HCT116 (cell line): ENCODE results near the gene PDE12. TPM values are rescaled to one million over a fixed set of nuclear protein-coding genes. Genes with fewer than 3 reads are reported as not detected.

Experiments
- ATAC-seq: fragments of 200-7000 bp; cut with Tn5 transposase; 2 replicates; pipeline ENCODE4 v1.9.1; 2020; ENCODE audit warnings: mild to moderate bottlenecking, moderate library complexity
- Bru-seq: library from RNA; stranded (reverse); fragments of 400-500 nt; gene quantifications from one replicate; lab custom pipeline; 2021; lab: Mats Ljungman, UMichigan
- BruChase-seq, 2 experiments: library from RNA; stranded (reverse); fragments of 400-500 nt; gene quantifications; one replicate each; lab custom pipeline; 2021; lab: Mats Ljungman, UMichigan
- BruUV-seq: library from RNA; stranded (reverse); fragments of 400-500 nt; replicated peaks from 2 replicates; lab custom pipeline; 2021; lab: Mats Ljungman, UMichigan
- CTCF ChIA-PET: fragments of 300-600 bp; sonication (Branson Sonifier 250); formaldehyde crosslinking; loops from one replicate; lab custom pipeline; 2021; ENCODE audit warnings: antibody characterized with exemption; lab: Charles Lee
- POLR2A ChIA-PET: fragments of 300-600, 350-600 bp; sonication (Branson Sonifier 250); formaldehyde crosslinking; loops from one replicate; lab custom pipeline; 2021; ENCODE audit warnings: antibody characterized with exemption; lab: Charles Lee
- RAD21 ChIA-PET, 2 experiments: fragments of 300-600 bp; sonication (Branson Sonifier 250); formaldehyde crosslinking; loops; one replicate each; lab custom pipeline; 2023; ENCODE audit warnings: low total read pairs in 2 of 2; ENCODE audit not compliant: uncharacterized antibody in 2 of 2, unreplicated experiment in 2 of 2, low non-redundant PET in 1 of 2; lab: Charles Lee
- DNase-seq: peaks from one replicate; pipeline ENCODE4 v3.0.0-alpha.2; 2010; ENCODE audit warnings: low read depth, low spot score
- H2AFZ ChIP-seq: fragments of 200-600 bp; shearing (Covaris generic), sonication (generic); 2 replicates; pipeline ENCODE4 v1.6.1; 2017; ENCODE audit warnings: low read depth, mixed run types, mixed read lengths, antibody characterized with exemption, low read length; ENCODE audit not compliant: poor library complexity, severe bottlenecking
- H3K27ac ChIP-seq: 2 replicates; pipeline ENCODE4 v1.5.1; 2012; ENCODE audit warnings: low read depth, low read length
- H3K27me3 ChIP-seq: fragments of 200-600 bp; sonication (generic); 2 replicates; pipeline ENCODE4 v1.6.1; 2016; ENCODE audit warnings: mixed run types, low read length, mixed read lengths; ENCODE audit not compliant: insufficient read depth
- H3K36me3 ChIP-seq, 2 experiments: fragments of 200-500 bp in 1 of 2; fragments of 200-600 bp in 1 of 2; sonication (Bioruptor generic) in 1 of 2; sonication (generic) in 1 of 2; 2 replicates each; pipeline versions ENCODE4 v1.5.1 to v1.6.1; 2014 to 2016; ENCODE audit warnings: low read length in 2 of 2, inconsistent platforms in 1 of 2, mixed read lengths in 1 of 2, mixed run types in 1 of 2; ENCODE audit not compliant: insufficient read depth in 2 of 2, control insufficient read depth in 1 of 2
- H3K4me1 ChIP-seq, 2 experiments: fragments of 200-600 bp in 1 of 2; sonication (generic) in 1 of 2; 2 replicates each; pipeline versions ENCODE4 v1.5.1 to v1.6.1; 2012 to 2017; ENCODE audit warnings: low read length in 2 of 2, inconsistent platforms in 1 of 2, mild to moderate bottlenecking in 1 of 2, mixed read lengths in 1 of 2, mixed run types in 1 of 2, moderate library complexity in 1 of 2; ENCODE audit not compliant: insufficient read depth in 2 of 2, control insufficient read depth in 1 of 2
- H3K4me2 ChIP-seq: fragments of 200-600 bp; sonication (generic); 2 replicates; pipeline ENCODE4 v1.6.1; 2017; ENCODE audit warnings: mixed run types, low read length, mixed read lengths
- H3K4me3 ChIP-seq, 2 experiments: fragments of 200-600 bp in 1 of 2; sonication (generic) in 1 of 2; replicated peaks in 1 of 2; 2 replicates each; pipeline ENCODE4 v1.5.1; 2011 to 2016; ENCODE audit warnings: low read length in 2 of 2, control low read depth in 1 of 2, low read depth in 1 of 2, mild to moderate bottlenecking in 1 of 2, mixed read lengths in 1 of 2, mixed run types in 1 of 2
- H3K79me2 ChIP-seq: fragments of 200-600 bp; sonication (generic); 2 replicates; pipeline ENCODE4 v1.6.1; 2017; ENCODE audit warnings: mild to moderate bottlenecking, mixed run types, low read length, moderate library complexity, mixed read lengths; ENCODE audit not compliant: insufficient read depth
- H3K9ac ChIP-seq: fragments of 200-600 bp; sonication (generic); 2 replicates; pipeline ENCODE4 v1.6.1; 2016; ENCODE audit warnings: low read length, mixed read lengths
- H3K9me2 ChIP-seq: fragments of 200-600 bp; sonication (generic), shearing (Covaris generic); 2 replicates; pipeline ENCODE4 v1.6.1; 2017; ENCODE audit warnings: mixed run types, mild to moderate bottlenecking, moderate library complexity; ENCODE audit not compliant: insufficient read depth
- H3K9me3 ChIP-seq, 2 experiments: fragments of 200-500 bp in 1 of 2; fragments of 200-600 bp in 1 of 2; sonication (Bioruptor generic) in 1 of 2; sonication (generic) in 1 of 2; 2 replicates each; pipeline ENCODE4 v1.6.1; 2014 to 2017; ENCODE audit warnings: low read length in 2 of 2, mixed read lengths in 2 of 2, inconsistent platforms in 1 of 2, low read depth in 1 of 2, mild to moderate bottlenecking in 1 of 2, mixed run types in 1 of 2, moderate library complexity in 1 of 2; ENCODE audit not compliant: control insufficient read depth in 1 of 2, insufficient read depth in 1 of 2
- H4K20me1 ChIP-seq: fragments of 200-600 bp; sonication (generic), shearing (Covaris generic); 2 replicates; pipeline ENCODE4 v1.6.1; 2017; ENCODE audit warnings: mixed run types, mild to moderate bottlenecking, moderate library complexity; ENCODE audit not compliant: insufficient read depth
- CBX3 ChIP-seq: IDR thresholded peaks from 2 replicates; pipeline ENCODE4 v1.6.1; 2012; ENCODE audit warnings: low read depth
- EGR1 ChIP-seq: IDR thresholded peaks from 2 replicates; pipeline ENCODE4 v1.6.1; 2012; ENCODE audit warnings: low read depth
- ELF1 ChIP-seq: IDR thresholded peaks from 2 replicates; pipeline ENCODE4 v1.6.1; 2012; ENCODE audit warnings: low read depth, borderline replicate concordance
- EZH2 ChIP-seq: fragments of 200-600 bp; sonication (generic); IDR thresholded peaks from 2 replicates; pipeline ENCODE4 v1.6.1; 2017; ENCODE audit warnings: antibody characterized with exemption, mixed run types
- EZH2phosphoT487 ChIP-seq: fragments of 200-600 bp; IDR thresholded peaks from 2 replicates; pipeline ENCODE4 v1.6.1; 2018; ENCODE audit warnings: antibody characterized with exemption, borderline replicate concordance
- FOSL1 ChIP-seq: IDR thresholded peaks from 2 replicates; pipeline ENCODE4 v1.6.1; 2012; ENCODE audit warnings: low read depth
- JUND ChIP-seq: IDR thresholded peaks from 2 replicates; pipeline ENCODE4 v1.6.1; 2012
- POLR2A ChIP-seq: IDR thresholded peaks from 2 replicates; pipeline ENCODE4 v1.7.0; 2011; ENCODE audit warnings: borderline replicate concordance; ENCODE audit not compliant: insufficient read depth, insufficient read length; ENCODE audit errors: extremely low read depth
- POLR2AphosphoS5 ChIP-seq: IDR thresholded peaks from 2 replicates; pipeline ENCODE4 v1.6.1; 2011; ENCODE audit warnings: mild to moderate bottlenecking, low read depth, low read length, moderate library complexity
- RAD21 ChIP-seq: IDR thresholded peaks from 2 replicates; pipeline ENCODE4 v1.6.1; 2012; ENCODE audit warnings: low read depth, mild to moderate bottlenecking
- SIN3A ChIP-seq: IDR thresholded peaks from 2 replicates; pipeline ENCODE4 v1.6.1; 2012; ENCODE audit warnings: low read depth
- SP1 ChIP-seq: IDR thresholded peaks from 2 replicates; pipeline ENCODE4 v1.6.1; 2012; ENCODE audit warnings: low read depth
- SRF ChIP-seq: IDR thresholded peaks from 2 replicates; pipeline ENCODE4 v1.6.1; 2012; ENCODE audit warnings: low read depth
- TCF7L2 ChIP-seq: IDR thresholded peaks from 2 replicates; pipeline ENCODE4 v1.7.0; 2011; ENCODE audit warnings: borderline replicate concordance, inconsistent platforms; ENCODE audit not compliant: insufficient read depth, insufficient read length; ENCODE audit errors: extremely low read depth
- ZFX ChIP-seq: fragments of 450-650 bp; IDR thresholded peaks from 2 replicates; pipeline ENCODE4 v1.6.1; 2017
- intact Hi-C: fragments of 100-400 bp; cut with micrococcal nuclease; formaldehyde crosslinking; loops from 2 replicates; pipeline ENCODE4 v1.10.0; 2022
- long read RNA-seq: library from polyadenylated mRNA; unstranded; transcript quantifications from one replicate; pipeline ENCODE4 v2.0.0, GENCODE V29; 2021; ENCODE audit not compliant: unreplicated experiment
- polyA plus RNA-seq: library from polyadenylated mRNA; unstranded; fragments of >200 nt; gene quantifications from 2 replicates; pipeline ENCODE4 v1.2.1, GENCODE V29; 2012; ENCODE audit warnings: missing spikeins
- total RNA-seq: library from RNA; stranded (reverse); gene quantifications from one replicate; pipeline ENCODE4 v1.2.1, GENCODE V29; 2021; ENCODE audit not compliant: unreplicated experiment
- TF ChIP-seq, protein P1 (sequence below): IDR thresholded peaks from 2 replicates; pipeline ENCODE4 v1.6.1; 2012; ENCODE audit warnings: low read depth
- TF ChIP-seq, protein P2 (sequence below): IDR thresholded peaks from 2 replicates; pipeline ENCODE4 v1.6.1; 2012
- TF ChIP-seq, protein P3 (sequence below): IDR thresholded peaks from 2 replicates; pipeline ENCODE4 v1.6.1; 2011; ENCODE audit warnings: mild to moderate bottlenecking, low read length, moderate library complexity; ENCODE audit not compliant: insufficient replicate concordance; ENCODE audit errors: extremely low read depth

The PDE12 gene, protein sequence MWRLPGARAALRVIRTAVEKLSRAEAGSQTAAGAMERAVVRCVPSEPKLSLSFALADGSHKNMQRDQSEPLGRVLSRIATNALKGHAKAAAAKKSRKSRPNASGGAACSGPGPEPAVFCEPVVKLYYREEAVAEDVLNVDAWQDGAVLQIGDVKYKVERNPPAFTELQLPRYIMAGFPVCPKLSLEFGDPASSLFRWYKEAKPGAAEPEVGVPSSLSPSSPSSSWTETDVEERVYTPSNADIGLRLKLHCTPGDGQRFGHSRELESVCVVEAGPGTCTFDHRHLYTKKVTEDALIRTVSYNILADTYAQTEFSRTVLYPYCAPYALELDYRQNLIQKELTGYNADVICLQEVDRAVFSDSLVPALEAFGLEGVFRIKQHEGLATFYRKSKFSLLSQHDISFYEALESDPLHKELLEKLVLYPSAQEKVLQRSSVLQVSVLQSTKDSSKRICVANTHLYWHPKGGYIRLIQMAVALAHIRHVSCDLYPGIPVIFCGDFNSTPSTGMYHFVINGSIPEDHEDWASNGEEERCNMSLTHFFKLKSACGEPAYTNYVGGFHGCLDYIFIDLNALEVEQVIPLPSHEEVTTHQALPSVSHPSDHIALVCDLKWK
- total RNA-seq = 28.3 TPM
- polyA plus RNA-seq = 9.2 and 9.3 TPM in 2 replicates
- Bru-seq, nascent RNA = percentile 86 among the genes with signal in this experiment
- percentile 94 among the genes with signal in this experiment for BruChase-seq, experiment 1, labeled RNA remaining after a 6-hour chase
- BruChase-seq, experiment 2, labeled RNA remaining after a 2-hour chase = percentile 96 among the genes with signal in this experiment
- long read RNA-seq, full-length matches to known transcripts = 122 of 130 reads
- long read RNA-seq, partial matches to known transcripts = 4 of 130 reads
- long read RNA-seq, other reads (novel, unspliced or antisense) = 4 of 130 reads

DNA sequence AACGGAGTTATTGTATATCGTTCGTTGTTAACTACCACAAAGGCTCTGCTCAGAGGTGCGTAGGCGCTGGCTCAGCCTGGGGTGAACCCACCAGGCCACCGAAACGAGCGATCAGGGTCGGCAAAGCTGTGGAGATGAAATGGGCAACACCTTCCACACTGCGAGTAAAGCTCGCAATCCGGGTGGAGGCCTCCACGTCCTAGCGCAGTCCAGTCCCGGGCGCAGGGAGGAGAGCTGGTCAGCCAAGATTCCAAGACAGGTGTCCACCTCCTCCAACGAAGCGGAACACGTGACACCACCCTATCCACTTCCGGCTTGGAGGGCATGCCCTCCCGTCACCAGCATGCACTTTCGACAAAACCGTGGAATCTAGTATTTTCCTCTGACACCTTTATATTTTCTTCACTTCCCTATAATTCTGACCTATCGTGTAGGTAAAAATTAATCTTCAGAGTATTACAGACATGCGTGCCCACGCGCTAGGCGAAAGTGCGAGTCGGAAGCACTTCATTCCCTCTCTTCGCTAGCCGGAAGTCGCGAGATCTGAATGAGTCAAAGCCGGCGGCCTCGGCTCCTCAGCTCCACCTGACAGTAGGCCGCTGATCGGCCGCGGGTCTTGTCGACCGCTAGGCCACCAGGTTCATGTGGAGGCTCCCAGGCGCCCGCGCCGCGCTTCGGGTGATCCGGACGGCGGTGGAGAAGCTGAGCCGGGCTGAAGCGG is at the start of gene PDE12:
PDE12 (plus strand) TSS at position 537 of the 721 bp plus-strand sequence; CDS start at position 643, 106 bp downstream.
- no peaks in the 10 kb centered on the region for H3K9me2 ChIP-seq
- peak within 1 kb of the TSS; percentile 96 for H3K4me2 ChIP-seq
- DNase-seq (peak; percentile 90), ATAC-seq (peak; percentile 88)
- no peaks in the 10 kb centered on the region for H3K27me3 ChIP-seq
- peak within 1 kb of the TSS; percentile 47 for H2AFZ ChIP-seq
- POLR2A ChIA-PET = interaction anchor here (0.8 to 1.4 kb wide), 2 partner anchors 10 to 11 kb away, joined by 3 to 5 read pairs; no protein-coding TSS in a partner anchor
- H3K4me3 ChIP-seq = peak within 1 kb of the TSS; percentile 73 to 91
- intact Hi-C loops = no loop called here
- no peaks in the 10 kb centered on the region for H3K9me3 ChIP-seq
- H4K20me1 ChIP-seq = no peaks in the 10 kb centered on the region; the same call in 1 of the 2 replicates
- no TSS peak for BruUV-seq
- peaks cover 12 to 17% of the 10 kb centered on the region in 2 experiments for H3K36me3 ChIP-seq
- H3K27ac ChIP-seq = peak within 1 kb of the TSS; percentile 59
- peak within 1 kb of the TSS; percentile 92 for H3K9ac ChIP-seq
- CTCF ChIA-PET = interaction anchor here (1.0 to 1.3 kb wide), 3 partner anchors 158 to 377 kb away, joined by 3 to 4 read pairs (median 3); no protein-coding TSS in a partner anchor
- peaks cover 6 to 26% of the 10 kb centered on the region in 2 experiments; a peak in 3 of 4 replicates for H3K4me1 ChIP-seq
- peaks cover 47% of the 10 kb centered on the region for H3K79me2 ChIP-seq
- RAD21 ChIA-PET = interaction anchor here in 1 of 2 experiments (1.1 kb wide), 1 partner anchor 158 kb away, joined by 3 read pairs; no protein-coding TSS in a partner anchor
- peak; percentile 88 for TF ChIP-seq POLR2AphosphoS5
- TF ChIP-seq TCF7L2 = peak; percentile 58
- peak; percentile 77 for TF ChIP-seq POLR2A
- TF ChIP-seq, protein P1, sequence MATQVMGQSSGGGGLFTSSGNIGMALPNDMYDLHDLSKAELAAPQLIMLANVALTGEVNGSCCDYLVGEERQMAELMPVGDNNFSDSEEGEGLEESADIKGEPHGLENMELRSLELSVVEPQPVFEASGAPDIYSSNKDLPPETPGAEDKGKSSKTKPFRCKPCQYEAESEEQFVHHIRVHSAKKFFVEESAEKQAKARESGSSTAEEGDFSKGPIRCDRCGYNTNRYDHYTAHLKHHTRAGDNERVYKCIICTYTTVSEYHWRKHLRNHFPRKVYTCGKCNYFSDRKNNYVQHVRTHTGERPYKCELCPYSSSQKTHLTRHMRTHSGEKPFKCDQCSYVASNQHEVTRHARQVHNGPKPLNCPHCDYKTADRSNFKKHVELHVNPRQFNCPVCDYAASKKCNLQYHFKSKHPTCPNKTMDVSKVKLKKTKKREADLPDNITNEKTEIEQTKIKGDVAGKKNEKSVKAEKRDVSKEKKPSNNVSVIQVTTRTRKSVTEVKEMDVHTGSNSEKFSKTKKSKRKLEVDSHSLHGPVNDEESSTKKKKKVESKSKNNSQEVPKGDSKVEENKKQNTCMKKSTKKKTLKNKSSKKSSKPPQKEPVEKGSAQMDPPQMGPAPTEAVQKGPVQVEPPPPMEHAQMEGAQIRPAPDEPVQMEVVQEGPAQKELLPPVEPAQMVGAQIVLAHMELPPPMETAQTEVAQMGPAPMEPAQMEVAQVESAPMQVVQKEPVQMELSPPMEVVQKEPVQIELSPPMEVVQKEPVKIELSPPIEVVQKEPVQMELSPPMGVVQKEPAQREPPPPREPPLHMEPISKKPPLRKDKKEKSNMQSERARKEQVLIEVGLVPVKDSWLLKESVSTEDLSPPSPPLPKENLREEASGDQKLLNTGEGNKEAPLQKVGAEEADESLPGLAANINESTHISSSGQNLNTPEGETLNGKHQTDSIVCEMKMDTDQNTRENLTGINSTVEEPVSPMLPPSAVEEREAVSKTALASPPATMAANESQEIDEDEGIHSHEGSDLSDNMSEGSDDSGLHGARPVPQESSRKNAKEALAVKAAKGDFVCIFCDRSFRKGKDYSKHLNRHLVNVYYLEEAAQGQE = no peak
- no peak for TF ChIP-seq EZH2phosphoT487
- peak; percentile 97 for TF ChIP-seq ELF1
- TF ChIP-seq, protein P2, sequence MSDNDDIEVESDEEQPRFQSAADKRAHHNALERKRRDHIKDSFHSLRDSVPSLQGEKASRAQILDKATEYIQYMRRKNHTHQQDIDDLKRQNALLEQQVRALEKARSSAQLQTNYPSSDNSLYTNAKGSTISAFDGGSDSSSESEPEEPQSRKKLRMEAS = peak; percentile 99
- TF ChIP-seq SIN3A = peak; percentile 91
- TF ChIP-seq EGR1 = peak; percentile 95
- no peak for TF ChIP-seq EZH2
- peak; percentile 100 for TF ChIP-seq CBX3
- TF ChIP-seq ZFX = peak; percentile 98; the same call in 1 of the 2 replicates
- no peak for TF ChIP-seq SRF
- TF ChIP-seq, protein P3, sequence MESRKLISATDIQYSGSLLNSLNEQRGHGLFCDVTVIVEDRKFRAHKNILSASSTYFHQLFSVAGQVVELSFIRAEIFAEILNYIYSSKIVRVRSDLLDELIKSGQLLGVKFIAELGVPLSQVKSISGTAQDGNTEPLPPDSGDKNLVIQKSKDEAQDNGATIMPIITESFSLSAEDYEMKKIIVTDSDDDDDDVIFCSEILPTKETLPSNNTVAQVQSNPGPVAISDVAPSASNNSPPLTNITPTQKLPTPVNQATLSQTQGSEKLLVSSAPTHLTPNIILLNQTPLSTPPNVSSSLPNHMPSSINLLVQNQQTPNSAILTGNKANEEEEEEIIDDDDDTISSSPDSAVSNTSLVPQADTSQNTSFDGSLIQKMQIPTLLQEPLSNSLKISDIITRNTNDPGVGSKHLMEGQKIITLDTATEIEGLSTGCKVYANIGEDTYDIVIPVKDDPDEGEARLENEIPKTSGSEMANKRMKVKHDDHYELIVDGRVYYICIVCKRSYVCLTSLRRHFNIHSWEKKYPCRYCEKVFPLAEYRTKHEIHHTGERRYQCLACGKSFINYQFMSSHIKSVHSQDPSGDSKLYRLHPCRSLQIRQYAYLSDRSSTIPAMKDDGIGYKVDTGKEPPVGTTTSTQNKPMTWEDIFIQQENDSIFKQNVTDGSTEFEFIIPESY = peak; percentile 85
- TF ChIP-seq RAD21 = 0 out of 2 replicates have a peak, but pooled peaks have one; percentile 8
- peak; percentile 48 for TF ChIP-seq JUND
- peak; percentile 81 for TF ChIP-seq SP1
- peak; percentile 49 for TF ChIP-seq FOSL1
